ENCODE data around the gene UGT1A8. TPM values are rescaled to one million over a fixed set of nuclear protein-coding genes. Genes with fewer than 3 reads are reported as not detected.

The UGT1A8 gene
- total and polyA plus RNA-seq, 11 donors: not detected

DNA sequence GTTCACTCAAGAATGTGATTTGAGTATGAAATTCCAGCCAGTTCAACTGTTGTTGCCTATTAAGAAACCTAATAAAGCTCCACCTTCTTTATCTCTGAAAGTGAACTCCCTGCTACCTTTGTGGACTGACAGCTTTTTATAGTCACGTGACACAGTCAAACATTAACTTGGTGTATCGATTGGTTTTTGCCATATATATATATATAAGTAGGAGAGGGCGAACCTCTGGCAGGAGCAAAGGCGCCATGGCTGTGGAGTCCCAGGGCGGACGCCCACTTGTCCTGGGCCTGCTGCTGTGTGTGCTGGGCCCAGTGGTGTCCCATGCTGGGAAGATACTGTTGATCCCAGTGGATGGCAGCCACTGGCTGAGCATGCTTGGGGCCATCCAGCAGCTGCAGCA is 142.6 kb downstream of the UGT1A8 start, which contains the start of gene UGT1A1:
UGT1A1 (plus strand) TSS at position 228 of the 400 bp plus-strand sequence; CDS start at position 246, 18 bp downstream.
- WGBS, 4 donors: 82 to 94% (median 91%) methylated on average over 6 of the region's 6 CpGs
- TF ChIP-seq, protein P1, sequence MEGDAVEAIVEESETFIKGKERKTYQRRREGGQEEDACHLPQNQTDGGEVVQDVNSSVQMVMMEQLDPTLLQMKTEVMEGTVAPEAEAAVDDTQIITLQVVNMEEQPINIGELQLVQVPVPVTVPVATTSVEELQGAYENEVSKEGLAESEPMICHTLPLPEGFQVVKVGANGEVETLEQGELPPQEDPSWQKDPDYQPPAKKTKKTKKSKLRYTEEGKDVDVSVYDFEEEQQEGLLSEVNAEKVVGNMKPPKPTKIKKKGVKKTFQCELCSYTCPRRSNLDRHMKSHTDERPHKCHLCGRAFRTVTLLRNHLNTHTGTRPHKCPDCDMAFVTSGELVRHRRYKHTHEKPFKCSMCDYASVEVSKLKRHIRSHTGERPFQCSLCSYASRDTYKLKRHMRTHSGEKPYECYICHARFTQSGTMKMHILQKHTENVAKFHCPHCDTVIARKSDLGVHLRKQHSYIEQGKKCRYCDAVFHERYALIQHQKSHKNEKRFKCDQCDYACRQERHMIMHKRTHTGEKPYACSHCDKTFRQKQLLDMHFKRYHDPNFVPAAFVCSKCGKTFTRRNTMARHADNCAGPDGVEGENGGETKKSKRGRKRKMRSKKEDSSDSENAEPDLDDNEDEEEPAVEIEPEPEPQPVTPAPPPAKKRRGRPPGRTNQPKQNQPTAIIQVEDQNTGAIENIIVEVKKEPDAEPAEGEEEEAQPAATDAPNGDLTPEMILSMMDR (IDR thresholded peaks at IDR 0.05): no peak
- no peak for TF ChIP-seq POLR2A (IDR thresholded peaks at IDR 0.05)
- intact Hi-C loops (cut with DNase I): no loop called here
- no peaks in the 10 kb centered on the region for H3K4me1 ChIP-seq
- H3K27ac ChIP-seq: no peak within 1 kb of the TSS
- DNase-seq (no peak), ATAC-seq (no peak)
- no peaks in the 10 kb centered on the region for H3K9me3 ChIP-seq
- H3K36me3 ChIP-seq: no peaks in the 10 kb centered on the region
- peaks cover 0 to 16% (median 0%) of the 10 kb centered on the region in 9 donors for H3K27me3 ChIP-seq
- no peak within 1 kb of the TSS for H3K4me3 ChIP-seq

DNA sequence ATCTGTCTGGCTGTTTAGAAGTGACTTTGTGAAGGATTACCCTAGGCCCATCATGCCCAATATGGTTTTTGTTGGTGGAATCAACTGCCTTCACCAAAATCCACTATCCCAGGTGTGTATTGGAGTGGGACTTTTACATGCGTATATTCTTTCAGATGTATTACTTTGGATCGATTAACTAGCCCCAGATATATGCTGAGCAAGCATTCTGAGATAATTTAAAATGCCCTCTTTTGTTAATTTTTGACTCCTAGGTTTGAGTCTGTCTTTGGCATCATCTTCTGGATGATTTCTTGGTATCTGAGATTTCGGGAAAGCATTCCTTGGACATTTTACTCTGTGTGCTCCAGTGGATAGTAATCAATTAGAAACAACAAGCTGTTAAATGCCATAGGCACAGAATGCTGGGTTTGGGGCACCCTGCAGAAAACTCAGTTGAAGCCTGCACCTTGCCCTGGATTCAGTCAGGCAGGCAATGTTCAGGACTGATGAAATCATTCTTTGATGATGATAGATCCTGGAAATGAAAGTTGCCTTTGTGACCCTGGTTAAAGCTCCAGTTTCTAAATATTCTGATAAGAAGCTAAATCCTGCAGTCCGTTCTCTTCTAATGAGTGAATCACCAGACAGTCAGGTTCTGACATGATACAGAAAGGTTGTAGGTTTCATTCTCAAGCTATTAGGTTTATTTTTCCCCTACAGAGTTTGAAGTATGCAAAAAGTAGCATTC is 143.8 kb downstream of the UGT1A8 start:
- Histone ChIP-seq H3K27ac (no peak overlapping the region), H3K4me3 (no peak overlapping the region), H3K27me3 (peaks cover 0 to 18% (median 0%) of the 10 kb centered on the region in 9 donors), H3K4me1 (no peaks in the 10 kb centered on the region), H3K9me3 (no peaks in the 10 kb centered on the region), H3K36me3 (no peaks in the 10 kb centered on the region)
- 68 to 77% (median 73%) methylated on average over 4 of the region's 4 CpGs for WGBS, 4 donors
- intact Hi-C loops (cut with DNase I): no loop called here
- ATAC-seq (no peak), DNase-seq (no peak)
- TF ChIP-seq, protein P1 (IDR thresholded peaks at IDR 0.05): no peak
- no peak for TF ChIP-seq POLR2A (IDR thresholded peaks at IDR 0.05)

DNA sequence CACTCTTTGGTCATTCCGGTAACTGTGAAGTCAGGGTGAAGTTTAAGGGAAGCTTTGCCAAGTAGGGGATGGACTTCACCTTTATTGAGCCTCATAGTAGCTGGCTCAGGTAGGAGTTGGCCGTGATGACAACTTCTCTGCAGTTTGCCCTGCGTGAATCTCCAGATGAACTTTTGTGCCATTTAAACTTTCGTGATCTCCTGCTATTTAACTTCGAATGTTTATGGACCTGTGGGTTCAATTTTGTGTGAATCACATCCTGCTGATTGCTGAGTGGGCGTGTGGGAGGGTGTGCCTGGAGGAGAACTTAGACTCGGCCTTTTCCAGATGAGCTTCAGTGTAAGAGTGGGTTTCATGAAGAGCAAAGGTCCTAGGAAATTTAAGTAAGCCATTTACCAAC is 146.8 kb downstream of the UGT1A8 start:
- Histone ChIP-seq H3K4me3 (no peak overlapping the region), H3K4me1 (no peaks in the 10 kb centered on the region), H3K27me3 (peaks cover 0 to 21% (median 0%) of the 10 kb centered on the region in 9 donors), H3K27ac (no peak overlapping the region), H3K9me3 (no peaks in the 10 kb centered on the region), H3K36me3 (no peaks in the 10 kb centered on the region)
- TF ChIP-seq POLR2A (IDR thresholded peaks at IDR 0.05): no peak
- TF ChIP-seq, protein P1 (IDR thresholded peaks at IDR 0.05): no peak
- 66 to 74% (median 69%) methylated on average over 7 of the region's 7 CpGs for WGBS, 4 donors
- ATAC-seq (no peak), DNase-seq (no peak)
- intact Hi-C loops (cut with DNase I): no loop called here

DNA sequence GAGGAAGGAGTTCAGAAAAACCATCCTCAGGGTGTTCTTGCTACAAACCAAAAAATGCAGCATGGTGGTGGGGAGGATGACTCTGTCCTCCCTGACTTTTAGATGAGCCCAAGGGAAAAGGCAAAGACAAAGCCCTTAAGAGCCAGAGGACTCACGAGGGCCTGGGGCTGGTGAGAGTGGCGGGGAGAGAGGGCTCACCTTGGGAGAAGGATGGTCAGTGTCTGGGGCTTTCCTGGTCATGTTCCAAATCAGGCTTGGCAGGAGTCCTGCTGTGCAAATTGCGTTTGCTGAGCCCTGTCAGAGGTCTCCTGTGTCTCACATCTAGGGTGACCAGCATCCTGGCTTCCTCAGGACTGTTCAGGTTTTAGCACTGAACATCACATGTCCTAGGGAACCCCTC is 147.3 kb downstream of the UGT1A8 start:
- no peaks in the 10 kb centered on the region for H3K36me3 ChIP-seq
- no peaks in the 10 kb centered on the region for H3K4me1 ChIP-seq
- no peak for ATAC-seq
- H3K9me3 ChIP-seq: no peaks in the 10 kb centered on the region
- DNase-seq: no peak
- no peak for TF ChIP-seq POLR2A (IDR thresholded peaks at IDR 0.05)
- TF ChIP-seq, protein P1 (IDR thresholded peaks at IDR 0.05): no peak
- no peak overlapping the region for H3K27ac ChIP-seq
- no peak overlapping the region for H3K4me3 ChIP-seq
- 30 to 61% (median 49%) methylated on average over 3 of the region's 3 CpGs for WGBS, 4 donors
- peaks cover 0 to 21% (median 0%) of the 10 kb centered on the region in 9 donors for H3K27me3 ChIP-seq
- intact Hi-C loops (cut with DNase I): no loop called here

Data from heart left ventricle (tissue), 16 donors.